GM20431 (cell line): ENCODE measurements around the gene DPYSL5.
"Not testable (repeated sequence)": the region's sequence is repeated elsewhere in the genome, so short reads cannot be mapped to it uniquely, and the experiment has no call there.

Experiments
- in situ Hi-C: fragments of 300-500 bp; cut with MseI, MboI; formaldehyde crosslinking; loops from one replicate; pipeline ENCODE4 v1.15.0; 2020; ENCODE audit warnings: low sequenced_read_pairs; ENCODE audit not compliant: unreplicated experiment

The DPYSL5 gene

GRCh38 chr2:26917135-26917836, 69.4 kb downstream of the DPYSL5 start:
- in situ Hi-C loops, result no loop called here

GRCh38 chr2:26921323-26921722, 73.4 kb downstream of the DPYSL5 start:
- in situ Hi-C loops, result no loop called here

GRCh38 chr2:26922405-26923188, 74.7 kb downstream of the DPYSL5 start:
- in situ Hi-C loops, result no loop called here

- in situ Hi-C loops, result not testable (repeated sequence)
Observed at GRCh38 chr2:26923189-26923466, 75.2 kb downstream of the DPYSL5 start.

- in situ Hi-C loops, result no loop called here
Observed at GRCh38 chr2:26924731-26925099, 76.8 kb downstream of the DPYSL5 start.

- in situ Hi-C loops, result no loop called here
Observed at GRCh38 chr2:26925100-26925791, 77.3 kb downstream of the DPYSL5 start.

GRCh38 chr2:26927221-26927620, 79.3 kb downstream of the DPYSL5 start:
- in situ Hi-C loops, result no loop called here

GRCh38 chr2:26932974-26933373, 85.0 kb downstream of the DPYSL5 start:
- in situ Hi-C loops, result loop anchor here (10.0 kb wide), 1 partner anchor 78 kb away; no protein-coding TSS in a partner anchor

GRCh38 chr2:26933431-26934334, 85.8 kb downstream of the DPYSL5 start:
- in situ Hi-C loops, result loop anchor here (10.0 kb wide), 1 partner anchor 79 kb away; no protein-coding TSS in a partner anchor

- in situ Hi-C loops, result loop anchor here (10.0 kb wide), 1 partner anchor 80 kb away; no protein-coding TSS in a partner anchor
Observed at GRCh38 chr2:26934335-26934724, 86.4 kb downstream of the DPYSL5 start.

- in situ Hi-C loops, result loop anchor here (10.0 kb wide), 1 partner anchor 80 kb away; no protein-coding TSS in a partner anchor
Observed at GRCh38 chr2:26934985-26935384, 87.1 kb downstream of the DPYSL5 start.

- in situ Hi-C loops, result loop anchor here (10.0 kb wide), 1 partner anchor 82 kb away; no protein-coding TSS in a partner anchor
Observed at GRCh38 chr2:26936855-26937254, 88.9 kb downstream of the DPYSL5 start.

GRCh38 chr2:26938399-26939118, 90.6 kb downstream of the DPYSL5 start:
- in situ Hi-C loops, result loop anchor here (10.0 kb wide), 1 partner anchor 84 kb away; no protein-coding TSS in a partner anchor

- in situ Hi-C loops, result no loop called here
Observed at GRCh38 chr2:26940001-26940400, 92.1 kb downstream of the DPYSL5 start.

- in situ Hi-C loops, result no loop called here
Observed at GRCh38 chr2:26941486-26941885, 93.6 kb downstream of the DPYSL5 start.

- in situ Hi-C loops, result no loop called here
Observed at GRCh38 chr2:26942543-26943295, 94.8 kb downstream of the DPYSL5 start.

- in situ Hi-C loops, result no loop called here
Observed at GRCh38 chr2:26945991-26946750, 98.2 kb downstream of the DPYSL5 start.
